Stimulated activated CD4-positive, alpha-beta T cell treated with anti-CD3 and anti-CD28 coated beads, Interleukin-12 subunit alpha, Interleukin-12 subunit beta, amount 100 ng/mL, for 24 hours (primary cell): ENCODE results near the gene TMEM54.
"Not testable (repeated sequence)": the region's sequence is repeated elsewhere in the genome, so short reads cannot be mapped to it uniquely, and the experiment has no call there.

ENCODE experiments used
- DNase-seq, 2 experiments: peaks; one replicate each; pipeline ENCODE4 v3.0.0-alpha.2; 2020; ENCODE audit warnings: low read depth in 2 of 2

Gene TMEM54

DNA sequence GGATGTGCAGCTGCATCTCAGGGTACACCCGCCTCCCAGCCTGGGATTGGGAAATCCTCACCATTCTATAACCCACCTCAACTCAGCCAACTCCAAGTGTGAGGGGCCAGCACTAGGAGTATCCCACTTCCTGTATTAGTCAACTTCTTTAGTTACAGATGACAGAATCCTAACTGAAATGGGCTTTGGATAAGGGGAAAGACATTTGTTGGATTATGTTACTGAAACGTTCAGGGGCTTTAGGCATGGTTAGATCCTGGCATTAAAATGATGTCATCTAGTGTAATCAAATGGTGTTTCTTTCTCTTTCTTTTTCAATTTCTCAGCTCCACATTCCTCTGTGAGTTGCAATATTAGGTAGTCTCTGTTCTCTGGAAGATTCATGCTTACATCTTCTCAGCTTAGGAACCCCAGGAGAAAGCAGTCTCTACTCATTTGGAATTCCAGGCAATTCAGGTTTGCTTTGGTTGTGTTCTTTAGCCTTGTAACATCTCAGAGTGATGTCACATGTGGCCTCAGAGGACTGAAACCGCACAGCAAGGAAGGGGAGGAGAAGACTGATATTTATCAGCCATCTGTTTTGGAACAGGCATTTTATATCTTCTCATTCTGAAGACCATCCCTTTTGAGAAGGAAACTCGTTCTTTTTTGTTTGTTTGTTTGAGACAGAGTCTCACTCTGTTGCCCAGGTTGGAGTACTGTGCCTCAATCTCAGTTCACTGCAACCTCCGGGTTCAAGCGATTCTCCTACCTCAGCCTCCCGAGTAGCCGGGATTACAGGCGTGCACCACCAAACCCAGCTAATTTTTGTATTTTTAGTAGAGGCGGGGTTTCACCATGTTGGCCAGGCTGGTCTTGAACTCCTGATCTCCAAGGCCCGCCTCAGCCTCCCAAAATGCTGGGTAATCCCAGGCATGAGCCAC lies 18.9 kb upstream of the TMEM54 start:
- DNase-seq, result no peak

GRCh38 chr1:32918179-32918578 lies 17.0 kb upstream of the TMEM54 start:
- DNase-seq, result no peak

GRCh38 chr1:32917521-32917920 lies 16.3 kb upstream of the TMEM54 start:
- no peak for DNase-seq

- no peak for DNase-seq
Measured at GRCh38 chr1:32915766-32916706, 14.8 kb upstream of the TMEM54 start.

- DNase-seq, result no peak
Measured at GRCh38 chr1:32910319-32910718, 9.1 kb upstream of the TMEM54 start.

DNA sequence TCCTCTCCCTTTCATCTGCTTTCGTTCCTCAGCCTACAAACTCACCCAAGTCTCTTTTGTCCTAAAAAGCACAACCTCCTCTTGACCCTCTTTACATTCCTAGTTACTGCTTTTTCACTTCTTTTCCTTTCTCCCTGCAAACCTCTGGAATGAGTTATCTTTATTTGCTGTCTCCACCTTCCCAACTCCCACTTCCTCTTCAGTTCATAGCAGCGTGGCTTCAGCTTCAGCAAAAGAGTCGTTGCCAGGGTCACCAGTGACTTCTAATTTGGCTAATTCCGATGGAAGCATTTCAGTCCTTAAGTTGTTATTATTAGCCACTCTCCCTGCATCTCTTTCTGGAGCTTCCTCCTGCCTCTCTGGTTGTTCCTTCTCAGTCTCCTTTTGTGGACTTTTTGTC lies 6.2 kb upstream of the TMEM54 start:
- no peak for DNase-seq

DNA sequence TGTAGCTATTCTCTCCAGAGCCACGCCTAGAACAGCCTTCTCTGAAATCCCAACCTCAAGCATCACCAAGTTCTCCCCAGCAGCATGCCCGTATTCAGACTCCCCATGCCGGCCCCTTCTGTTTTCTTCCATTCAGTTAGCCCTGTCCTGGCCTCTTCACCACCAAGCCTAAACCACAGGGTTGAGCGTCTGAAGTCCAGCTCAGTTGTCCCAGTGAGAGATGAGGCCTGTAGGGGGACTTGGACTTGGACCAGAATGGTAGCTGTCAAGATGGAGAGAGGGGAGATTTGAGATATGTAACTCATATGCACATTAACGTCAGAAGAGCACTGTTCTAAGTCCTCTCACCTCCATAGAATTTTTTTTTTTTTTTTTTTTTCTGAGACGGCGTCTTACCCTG lies 5.5 kb upstream of the TMEM54 start:
- DNase-seq, result no peak

DNA sequence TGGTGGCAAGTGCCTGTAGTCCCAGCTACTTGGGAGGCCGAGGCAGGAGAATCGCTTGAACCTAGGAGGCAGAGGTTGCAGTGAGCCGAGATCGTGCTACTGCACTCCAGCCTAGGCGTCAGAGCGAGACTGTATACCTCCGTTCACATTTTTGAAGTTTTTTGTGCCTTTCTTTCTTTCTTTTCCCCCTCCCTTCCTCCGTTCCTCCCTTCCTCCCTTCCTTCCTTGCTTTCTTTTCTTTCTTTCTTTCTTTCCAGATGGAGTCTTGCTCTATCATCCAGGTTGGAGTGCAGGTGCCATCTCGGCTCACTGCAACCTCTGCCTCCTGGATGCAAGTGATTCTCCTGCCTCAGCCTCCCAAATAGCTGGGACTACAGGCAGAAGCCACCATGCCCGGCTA lies 4.4 kb upstream of the TMEM54 start:
- not testable (repeated sequence) for DNase-seq

DNA sequence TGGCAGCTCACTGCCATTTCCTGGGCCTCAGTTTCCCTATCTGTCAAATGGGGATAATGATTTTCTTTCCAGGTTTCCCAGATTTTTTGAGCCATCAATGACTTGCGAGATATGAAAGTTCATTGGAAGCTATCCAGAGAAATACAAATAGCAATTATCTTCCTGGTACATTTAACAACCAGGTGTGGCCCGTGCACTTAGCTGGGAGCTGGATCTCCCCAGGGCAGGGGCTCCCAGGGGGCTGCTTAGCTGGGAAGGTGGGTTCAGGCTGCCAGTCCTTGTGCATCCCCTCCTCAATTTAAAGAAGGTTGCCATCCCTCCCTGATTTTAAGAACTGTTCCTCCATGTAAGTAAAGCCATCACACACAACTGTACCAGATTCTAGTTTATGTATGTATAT lies 3.6 kb upstream of the TMEM54 start:
- DNase-seq, result no peak

- no peak for DNase-seq
Measured at GRCh38 chr1:32903991-32904785, 3.0 kb upstream of the TMEM54 start.

- no peak for DNase-seq
Measured at GRCh38 chr1:32902535-32902920, 1.3 kb upstream of the TMEM54 start.

GRCh38 chr1:32901823-32902534 lies 790 bp upstream of the TMEM54 start:
- no peak for DNase-seq

DNA sequence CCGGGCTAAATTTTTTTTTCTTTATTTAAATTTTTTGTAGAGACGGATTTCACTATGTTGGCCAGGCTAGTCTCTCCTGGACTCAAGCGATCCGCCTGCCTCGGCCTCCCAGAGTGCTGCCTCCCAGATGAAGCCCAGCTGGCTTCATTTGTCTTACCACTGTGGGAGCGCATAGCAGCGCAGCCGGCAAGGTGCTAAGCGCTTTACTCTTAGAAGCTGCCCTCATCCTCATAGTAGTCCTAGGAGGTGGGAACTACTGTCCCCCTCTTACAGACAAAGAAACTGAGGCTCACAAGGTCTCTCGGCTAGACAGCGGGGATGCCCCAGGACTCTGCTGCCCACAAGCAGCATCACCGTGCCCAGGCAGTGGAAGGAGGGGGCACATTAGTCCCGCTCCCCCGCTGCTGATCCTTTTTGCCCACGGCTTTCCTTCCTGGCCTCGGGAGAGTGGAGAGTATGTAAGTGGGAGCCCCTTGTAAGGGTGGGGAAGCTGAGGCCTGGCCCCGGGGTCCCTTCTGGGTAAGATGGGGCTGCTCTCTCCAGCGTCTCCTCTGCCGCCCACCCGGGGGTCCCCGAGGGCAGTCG lies 726 bp downstream of the TMEM54 start:
- no peak for DNase-seq

- DNase-seq, result no peak
Measured at GRCh38 chr1:32899586-32900296, 1.4 kb downstream of the TMEM54 start.

GRCh38 chr1:32898958-32899357 lies 2.2 kb downstream of the TMEM54 start:
- DNase-seq, result no peak

GRCh38 chr1:32898056-32898455 lies 3.1 kb downstream of the TMEM54 start:
- DNase-seq, result no peak

DNA sequence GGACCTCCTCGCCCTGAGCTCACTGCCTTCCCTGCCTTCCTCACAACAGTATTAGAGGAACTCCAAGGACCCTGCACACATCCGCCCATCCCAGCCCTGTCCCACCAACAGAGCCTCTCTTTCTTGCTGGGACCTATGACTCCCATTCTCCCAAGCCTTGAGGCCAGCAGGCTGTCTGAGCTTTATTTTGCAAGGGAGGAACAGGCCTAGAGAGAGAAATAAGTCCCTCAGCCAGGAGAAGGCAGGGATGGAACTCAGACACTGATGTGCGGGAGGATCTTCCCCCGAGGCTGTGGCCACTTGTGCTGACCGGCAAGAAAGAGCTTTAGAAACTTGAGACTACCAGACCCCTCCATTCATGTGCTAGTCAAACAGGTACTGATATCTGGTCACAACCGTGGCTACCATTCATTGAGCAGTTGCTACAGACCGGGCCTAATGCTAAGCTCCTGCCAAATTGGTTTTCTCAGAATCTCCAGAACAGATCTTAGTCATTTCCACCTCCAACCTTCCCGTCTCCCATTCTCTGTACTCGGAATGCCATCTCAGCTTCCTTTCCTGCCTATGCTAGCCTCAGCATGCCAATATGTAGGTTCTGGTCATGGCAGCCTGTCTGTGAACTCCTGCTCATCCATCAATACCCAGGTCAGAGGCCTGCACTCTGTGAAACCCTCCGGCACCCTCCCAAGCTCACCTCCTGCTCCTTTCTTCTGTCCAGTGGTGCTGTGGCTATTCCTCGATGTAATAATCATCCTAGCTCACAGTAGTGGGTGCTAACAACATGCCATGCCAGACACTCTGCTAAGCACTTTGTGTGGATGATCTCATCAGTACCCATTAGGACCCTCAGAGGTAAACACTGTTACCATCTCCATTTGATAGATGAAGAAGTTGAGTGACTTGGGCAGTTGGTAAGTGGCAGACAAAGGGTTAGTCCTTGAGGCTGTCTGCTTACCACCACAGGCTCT lies 3.8 kb downstream of the TMEM54 start:
- DNase-seq, result no peak

GRCh38 chr1:32896451-32896850 lies 4.7 kb downstream of the TMEM54 start:
- no peak for DNase-seq
